Measurements from ENCODE around the gene KLHL22.
"Not testable (repeated sequence)": the region's sequence is repeated elsewhere in the genome, so short reads cannot be mapped to it uniquely, and the experiment has no call there.

The KLHL22 gene

DNA sequence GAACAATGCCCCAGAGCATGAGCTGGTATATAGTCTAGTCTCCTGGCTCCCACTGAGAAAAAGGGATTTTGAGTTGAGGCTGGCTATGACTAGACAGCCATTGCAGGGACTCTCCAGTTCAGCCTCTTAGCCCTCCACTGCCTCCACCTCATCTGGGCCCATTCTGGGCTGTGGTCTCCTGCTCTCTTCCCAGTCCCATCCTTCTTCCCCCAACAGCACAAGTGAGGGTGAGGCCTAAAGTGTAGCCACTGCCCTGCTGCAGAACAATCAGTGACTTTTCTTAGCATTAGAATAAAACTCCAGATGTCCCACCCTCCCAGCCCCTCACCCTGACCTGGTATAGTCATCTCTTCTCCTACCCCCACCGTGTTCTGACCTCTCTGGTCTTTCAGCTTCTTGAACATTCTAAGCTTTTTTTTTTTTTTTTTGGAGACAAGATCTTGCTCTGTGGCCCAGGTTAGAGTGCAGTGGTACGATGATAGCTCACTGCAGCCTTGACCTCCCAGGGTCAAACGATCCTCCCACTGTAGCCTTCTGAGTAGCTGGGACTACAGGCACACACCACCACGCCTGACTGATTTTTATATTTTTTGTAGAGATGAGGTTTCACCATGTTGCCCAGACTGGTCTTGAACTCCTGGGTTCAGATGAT, 16.1 kb upstream of the KLHL22 start:
- H3K4me1 ChIP-seq (ENCODE audit: control insufficient read depth, insufficient read depth, low read length), result peaks cover 17% of the 10 kb centered on the region
- no peak overlapping the region for H3K4me3 ChIP-seq (ENCODE audit: insufficient read depth, low read depth, low read length)
- H3K27me3 ChIP-seq (ENCODE audit: control insufficient read depth, insufficient read depth, low read length, poor library complexity, severe bottlenecking), result no peaks in the 10 kb centered on the region
- no peaks in the 10 kb centered on the region for H3K36me3 ChIP-seq (ENCODE audit: control insufficient read depth, insufficient read depth, low read length)
- WGBS, 2 experiments, result 92 to 93% methylated on average over 4 of the region's 4 CpGs
- no peak overlapping the region for H3K27ac ChIP-seq (ENCODE audit: insufficient read depth, low read depth, low read length, poor library complexity, severe bottlenecking)
- H3K9me3 ChIP-seq (ENCODE audit: control insufficient read depth, low read length), result no peaks in the 10 kb centered on the region

DNA sequence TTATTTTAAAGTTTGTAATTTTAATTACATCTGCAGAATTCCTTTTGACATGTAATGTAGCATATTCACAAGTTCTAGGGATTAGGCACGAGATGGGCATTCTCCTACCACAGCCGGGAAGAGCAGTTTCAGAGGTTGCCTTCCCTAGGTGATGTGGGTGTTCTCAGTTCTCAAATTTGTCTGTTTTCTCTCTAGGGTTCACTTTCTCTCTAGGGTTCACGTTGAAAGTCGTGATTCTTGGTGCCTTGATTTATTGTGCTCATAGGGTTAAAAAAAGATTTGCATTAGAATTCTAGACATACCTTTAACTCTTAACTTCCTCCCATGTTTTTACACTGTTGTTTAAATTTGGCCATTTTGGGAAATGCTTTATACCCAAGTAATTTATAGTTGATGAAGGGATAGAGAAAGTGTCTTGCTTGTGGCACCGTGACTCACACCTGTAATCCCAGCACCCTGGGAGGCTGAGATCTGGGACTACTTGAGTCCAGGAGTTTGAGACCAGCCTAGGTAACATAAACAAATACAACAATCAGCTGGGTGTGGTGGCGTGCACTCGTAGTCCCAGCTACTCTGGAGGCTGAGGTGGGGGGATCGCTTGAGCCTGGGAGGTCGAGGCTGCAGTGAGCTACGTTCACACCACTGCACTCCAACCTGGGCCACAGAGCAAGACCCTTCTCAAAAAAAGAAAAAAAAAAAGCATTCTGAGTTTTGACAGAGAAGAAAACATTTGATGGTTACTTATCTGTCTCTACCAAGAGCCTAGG, 15.4 kb upstream of the KLHL22 start:
- H3K36me3 ChIP-seq (ENCODE audit: control insufficient read depth, insufficient read depth, low read length), result no peaks in the 10 kb centered on the region
- H3K9me3 ChIP-seq (ENCODE audit: control insufficient read depth, low read length), result no peaks in the 10 kb centered on the region
- no peak overlapping the region for H3K27ac ChIP-seq (ENCODE audit: insufficient read depth, low read depth, low read length, poor library complexity, severe bottlenecking)
- no peak overlapping the region for H3K4me3 ChIP-seq (ENCODE audit: insufficient read depth, low read depth, low read length)
- 89 to 90% methylated on average over 8 to 10 of the region's 10 CpGs for WGBS, 2 experiments
- no peaks in the 10 kb centered on the region for H3K27me3 ChIP-seq (ENCODE audit: control insufficient read depth, insufficient read depth, low read length, poor library complexity, severe bottlenecking)
- H3K4me1 ChIP-seq (ENCODE audit: control insufficient read depth, insufficient read depth, low read length), result peaks cover 17% of the 10 kb centered on the region

DNA sequence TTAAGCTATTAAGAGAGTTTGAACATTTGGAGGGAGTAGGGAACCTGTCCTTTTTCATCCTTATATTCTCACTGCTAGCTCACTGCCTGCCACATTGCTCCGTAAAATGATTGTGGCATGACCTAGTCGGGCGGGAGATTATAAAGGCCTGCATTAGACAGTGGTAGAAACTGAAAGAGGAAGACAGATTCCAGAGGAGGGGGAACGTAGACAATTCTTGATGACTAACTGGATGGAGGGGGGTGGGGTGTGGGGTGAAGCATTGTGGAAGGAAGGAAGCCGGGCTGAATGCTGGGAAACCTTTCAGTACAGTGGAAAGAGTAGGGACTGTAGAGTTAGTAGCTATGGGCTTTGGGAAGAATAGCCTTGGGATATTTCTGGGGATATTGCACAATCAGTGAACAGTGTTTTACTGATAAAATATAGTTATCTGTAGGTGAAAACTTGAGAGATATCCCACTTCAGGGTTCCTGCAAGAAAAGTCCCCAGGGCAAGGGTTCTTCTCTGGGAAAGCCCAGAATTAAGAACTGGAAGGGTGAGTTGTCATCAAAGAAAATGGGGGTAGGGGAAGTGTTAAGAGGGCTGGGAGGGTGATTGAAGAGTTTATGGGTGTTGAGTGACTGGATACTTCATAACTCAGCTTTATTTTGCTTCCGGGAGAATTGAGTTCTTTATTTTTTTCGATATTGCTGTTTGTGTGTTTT, 13.9 kb upstream of the KLHL22 start:
- H3K9me3 ChIP-seq (ENCODE audit: control insufficient read depth, low read length), result no peaks in the 10 kb centered on the region
- H3K4me1 ChIP-seq (ENCODE audit: control insufficient read depth, insufficient read depth, low read length), result peaks cover 17% of the 10 kb centered on the region
- H3K4me3 ChIP-seq (ENCODE audit: insufficient read depth, low read depth, low read length), result peak overlapping the region; percentile 2
- H3K36me3 ChIP-seq (ENCODE audit: control insufficient read depth, insufficient read depth, low read length), result no peaks in the 10 kb centered on the region
- H3K27ac ChIP-seq (ENCODE audit: insufficient read depth, low read depth, low read length, poor library complexity, severe bottlenecking), result no peak overlapping the region
- H3K27me3 ChIP-seq (ENCODE audit: control insufficient read depth, insufficient read depth, low read length, poor library complexity, severe bottlenecking), result no peaks in the 10 kb centered on the region
- 75 to 80% methylated on average over 6 of the region's 7 CpGs for WGBS, 2 experiments

DNA sequence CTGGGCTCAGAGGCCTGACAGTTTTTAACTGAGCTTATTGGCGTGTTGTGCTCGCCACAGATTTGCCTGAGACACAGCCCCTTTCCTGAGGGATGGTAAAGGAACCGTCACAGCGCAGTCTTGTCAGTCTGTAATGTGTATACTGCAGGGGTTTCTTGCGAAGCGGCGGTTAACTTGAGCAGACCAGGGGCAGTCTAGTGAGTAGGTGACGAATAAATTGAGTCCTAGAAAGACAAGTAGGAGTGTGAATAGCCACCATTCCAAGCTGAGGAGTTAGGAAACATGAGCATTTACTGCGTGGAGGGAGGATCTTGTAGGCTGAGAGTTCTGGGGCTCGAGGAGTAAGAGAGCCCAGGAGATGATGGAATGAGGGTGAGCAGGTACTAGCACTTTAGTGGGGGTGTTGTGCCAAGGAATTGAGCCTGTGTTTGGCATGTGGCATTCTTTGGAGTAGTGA, 13.2 kb upstream of the KLHL22 start:
- H3K27ac ChIP-seq (ENCODE audit: insufficient read depth, low read depth, low read length, poor library complexity, severe bottlenecking), result no peak overlapping the region
- no peaks in the 10 kb centered on the region for H3K36me3 ChIP-seq (ENCODE audit: control insufficient read depth, insufficient read depth, low read length)
- WGBS, 2 experiments, result 65 to 70% methylated on average over 10 of the region's 10 CpGs
- H3K27me3 ChIP-seq (ENCODE audit: control insufficient read depth, insufficient read depth, low read length, poor library complexity, severe bottlenecking), result no peaks in the 10 kb centered on the region
- no peaks in the 10 kb centered on the region for H3K9me3 ChIP-seq (ENCODE audit: control insufficient read depth, low read length)
- peak overlapping the region; percentile 13 for H3K4me3 ChIP-seq (ENCODE audit: insufficient read depth, low read depth, low read length)
- H3K4me1 ChIP-seq (ENCODE audit: control insufficient read depth, insufficient read depth, low read length), result peaks cover 17% of the 10 kb centered on the region

DNA sequence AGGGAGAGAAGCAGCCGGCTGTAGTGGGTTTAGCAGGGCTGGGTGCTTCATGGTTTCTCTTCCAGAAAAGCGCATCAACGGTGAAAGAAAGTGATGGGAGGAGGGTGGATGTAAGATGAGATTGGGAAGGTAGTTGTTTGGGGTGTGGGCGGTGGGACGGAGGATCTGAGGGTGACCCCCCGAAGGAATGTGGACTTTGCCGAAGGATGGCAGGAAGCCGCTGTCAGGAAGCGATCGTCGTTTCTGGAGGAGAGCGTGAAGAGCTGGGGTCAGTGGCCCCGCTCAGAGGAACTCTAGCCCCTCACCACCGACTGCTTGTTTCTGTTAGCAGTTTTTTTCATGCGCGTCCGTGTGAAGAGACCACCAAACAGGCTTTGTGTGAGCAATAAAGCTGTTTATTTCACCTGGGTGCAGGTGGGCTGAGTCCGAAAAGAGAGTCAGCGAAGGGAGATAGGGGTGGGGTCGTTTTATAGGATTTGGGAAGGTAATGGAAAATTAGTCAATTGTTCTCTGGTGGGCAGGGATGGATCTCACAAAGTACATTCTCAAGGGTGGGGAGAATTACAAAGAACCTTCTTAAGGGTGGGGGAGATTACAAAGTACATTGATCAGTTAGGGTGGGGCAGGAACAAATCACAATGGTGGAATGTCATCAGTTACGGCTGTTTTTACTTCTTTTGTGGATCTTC, 12.6 kb upstream of the KLHL22 start:
- H3K9me3 ChIP-seq (ENCODE audit: control insufficient read depth, low read length); H3K27me3 ChIP-seq (ENCODE audit: control insufficient read depth, insufficient read depth, low read length, poor library complexity, severe bottlenecking); H3K36me3 ChIP-seq (ENCODE audit: control insufficient read depth, insufficient read depth, low read length): not testable (repeated sequence)
- WGBS, 2 experiments, result 6 to 9% methylated on average over 21 of the region's 21 CpGs
- peak overlapping the region; percentile 83 for H3K27ac ChIP-seq (ENCODE audit: insufficient read depth, low read depth, low read length, poor library complexity, severe bottlenecking)
- H3K4me1 ChIP-seq (ENCODE audit: control insufficient read depth, insufficient read depth, low read length), result peaks cover 17% of the 10 kb centered on the region
- peak overlapping the region; percentile 82 for H3K4me3 ChIP-seq (ENCODE audit: insufficient read depth, low read depth, low read length)

DNA sequence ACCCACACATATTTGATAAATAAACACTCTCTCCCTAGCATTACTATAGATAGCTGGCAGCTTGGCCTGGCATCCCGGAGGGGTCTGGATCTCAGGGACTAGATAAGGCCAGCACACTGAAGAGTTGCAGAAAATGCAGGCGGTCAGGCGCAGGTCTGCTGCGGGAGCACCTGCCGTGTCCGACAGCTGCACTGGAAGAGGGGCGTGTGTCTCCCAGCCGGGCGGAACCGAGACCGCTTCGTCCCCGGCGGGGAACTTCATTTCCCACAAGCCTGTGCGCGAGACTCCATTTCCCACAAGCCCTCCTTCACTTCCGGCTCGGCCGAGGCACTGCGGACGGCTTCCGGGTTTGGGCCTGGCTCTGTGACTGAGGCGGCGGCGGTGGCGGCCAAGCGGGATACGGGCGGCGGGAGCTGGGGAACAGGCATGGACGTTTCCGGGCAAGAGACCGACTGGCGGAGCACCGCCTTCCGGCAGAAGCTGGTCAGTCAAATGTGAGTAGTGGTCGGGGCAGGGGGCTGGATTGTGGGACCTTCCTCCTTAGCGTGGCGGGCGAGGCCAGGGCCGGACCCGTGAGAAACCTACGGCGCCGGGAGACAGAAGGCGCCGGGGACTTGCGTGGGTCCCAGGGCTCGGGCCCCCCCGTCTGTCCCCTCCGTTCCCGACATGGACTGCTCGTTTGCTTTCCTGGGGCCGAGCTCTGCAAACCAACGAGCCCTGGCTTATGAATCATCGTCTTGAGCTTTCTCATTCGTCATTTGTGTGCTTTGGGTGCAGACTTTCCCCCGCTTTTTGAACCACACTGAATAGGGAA, 11.9 kb upstream of the KLHL22 start, which contains the start of gene MED15:
MED15 (plus strand) TSS at position 358 of the 814 bp plus-strand sequence; CDS start at position 427, 69 bp downstream.
- no peaks in the 10 kb centered on the region for H3K9me3 ChIP-seq (ENCODE audit: control insufficient read depth, low read length)
- no peaks in the 10 kb centered on the region for H3K27me3 ChIP-seq (ENCODE audit: control insufficient read depth, insufficient read depth, low read length, poor library complexity, severe bottlenecking)
- WGBS, 2 experiments, result 1% methylated on average over 58 of the region's 58 CpGs
- H3K4me3 ChIP-seq (ENCODE audit: insufficient read depth, low read depth, low read length), result peak within 1 kb of the TSS; percentile 82
- H3K27ac ChIP-seq (ENCODE audit: insufficient read depth, low read depth, low read length, poor library complexity, severe bottlenecking), result peak within 1 kb of the TSS; percentile 83
- no peaks in the 10 kb centered on the region for H3K36me3 ChIP-seq (ENCODE audit: control insufficient read depth, insufficient read depth, low read length)
- H3K4me1 ChIP-seq (ENCODE audit: control insufficient read depth, insufficient read depth, low read length), result peaks cover 17% of the 10 kb centered on the region

DNA sequence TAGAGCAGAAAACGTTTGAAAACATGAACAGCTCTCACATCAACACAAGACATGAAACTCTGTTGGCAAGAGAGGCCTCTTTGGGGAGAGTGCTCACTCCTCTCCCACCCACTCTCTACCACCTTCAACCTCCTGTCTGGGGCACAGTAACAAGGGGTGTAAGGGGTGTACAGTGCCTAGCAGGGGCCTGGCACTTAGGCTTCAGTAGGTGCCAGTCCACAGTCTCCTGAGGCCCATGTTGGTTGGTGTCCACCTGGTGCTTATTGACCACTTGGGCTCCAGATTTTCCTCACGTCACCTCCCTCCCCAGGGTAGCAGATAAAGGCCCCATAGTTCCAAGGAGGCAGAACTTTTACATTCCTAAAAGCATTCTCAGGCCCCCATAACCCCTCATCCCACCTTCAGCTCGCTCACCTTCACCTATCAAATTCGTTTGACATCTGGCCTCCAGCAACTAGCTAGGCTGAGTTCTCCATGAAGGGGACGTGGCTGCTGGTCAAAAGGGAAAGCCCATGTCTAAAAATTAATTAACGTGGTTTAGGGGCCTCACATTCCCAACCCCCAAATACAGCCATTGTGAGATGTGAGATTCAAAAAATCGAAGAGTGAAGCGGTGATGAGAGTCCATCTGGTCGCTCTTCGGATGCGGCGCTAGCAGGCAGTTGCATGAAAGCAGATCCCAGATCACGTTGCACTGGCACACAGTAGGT, 11.1 kb upstream of the KLHL22 start:
- Histone ChIP-seq H3K9me3 (ENCODE audit: control insufficient read depth, low read length) (no peaks in the 10 kb centered on the region), H3K27me3 (ENCODE audit: control insufficient read depth, insufficient read depth, low read length, poor library complexity, severe bottlenecking) (no peaks in the 10 kb centered on the region), H3K4me1 (ENCODE audit: control insufficient read depth, insufficient read depth, low read length) (peaks cover 17% of the 10 kb centered on the region), H3K4me3 (ENCODE audit: insufficient read depth, low read depth, low read length) (peak overlapping the region; percentile 82), H3K36me3 (ENCODE audit: control insufficient read depth, insufficient read depth, low read length) (no peaks in the 10 kb centered on the region), H3K27ac (ENCODE audit: insufficient read depth, low read depth, low read length, poor library complexity, severe bottlenecking) (no peak overlapping the region)
- WGBS, 2 experiments, result 78 to 83% methylated on average over 13 of the region's 13 CpGs

DNA sequence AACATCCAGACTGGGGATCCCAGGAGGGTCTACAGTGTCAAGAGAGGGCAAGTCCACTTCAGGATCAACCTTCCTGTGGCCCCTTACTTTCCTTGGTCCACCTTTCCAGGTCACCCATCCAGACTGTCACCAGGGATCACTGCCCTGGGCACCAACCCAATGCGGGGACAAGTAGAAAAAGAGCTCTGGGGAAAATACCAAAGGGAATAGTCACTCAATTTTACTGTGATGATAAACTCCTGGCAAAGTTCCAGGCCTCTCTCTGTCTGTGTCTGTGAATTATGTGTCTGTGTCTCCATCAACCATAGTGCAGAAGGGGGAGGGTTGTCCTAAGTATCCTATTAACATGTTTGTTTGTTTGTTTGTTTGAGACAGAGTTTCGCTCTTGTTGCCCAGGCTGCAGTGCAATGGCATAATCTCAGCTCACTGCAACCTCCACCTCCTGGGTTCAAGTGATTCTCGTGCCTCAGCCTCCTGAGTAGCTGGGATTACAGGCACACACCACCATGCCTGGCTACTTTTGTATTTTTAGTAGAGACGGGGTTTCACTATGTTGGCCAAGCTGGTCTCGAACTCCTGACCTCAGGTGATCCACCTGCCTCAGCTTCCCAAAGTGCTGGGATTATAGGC, 8.8 kb upstream of the KLHL22 start:
- H3K4me1 ChIP-seq (ENCODE audit: control insufficient read depth, insufficient read depth, low read length); H3K9me3 ChIP-seq (ENCODE audit: control insufficient read depth, low read length); H3K4me3 ChIP-seq (ENCODE audit: insufficient read depth, low read depth, low read length); H3K27ac ChIP-seq (ENCODE audit: insufficient read depth, low read depth, low read length, poor library complexity, severe bottlenecking); H3K27me3 ChIP-seq (ENCODE audit: control insufficient read depth, insufficient read depth, low read length, poor library complexity, severe bottlenecking); H3K36me3 ChIP-seq (ENCODE audit: control insufficient read depth, insufficient read depth, low read length): not testable (repeated sequence)
- WGBS, 2 experiments, result 81 to 94% methylated on average over 5 of the region's 5 CpGs

DNA sequence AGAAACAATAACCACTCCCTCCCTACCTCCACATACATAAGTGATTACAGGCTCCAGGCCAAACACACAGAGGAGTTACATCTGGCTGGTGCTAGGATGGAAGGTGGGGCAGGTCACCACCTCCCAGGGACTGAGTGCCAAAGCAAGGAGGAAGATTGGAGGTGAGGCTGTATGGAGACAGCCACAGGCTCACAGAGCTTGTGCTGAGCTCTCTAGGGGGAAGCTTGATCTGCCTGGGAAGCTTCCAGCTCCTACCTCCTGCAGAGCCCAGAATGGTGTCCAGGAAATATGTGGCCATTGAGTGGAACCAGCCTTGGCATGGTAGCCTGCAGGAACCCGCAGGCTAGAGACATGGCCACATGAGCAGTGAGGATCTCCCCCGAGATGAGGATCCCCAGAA, 8.2 kb upstream of the KLHL22 start:
- no peaks in the 10 kb centered on the region for H3K27me3 ChIP-seq (ENCODE audit: control insufficient read depth, insufficient read depth, low read length, poor library complexity, severe bottlenecking)
- no peaks in the 10 kb centered on the region for H3K9me3 ChIP-seq (ENCODE audit: control insufficient read depth, low read length)
- no peak overlapping the region for H3K27ac ChIP-seq (ENCODE audit: insufficient read depth, low read depth, low read length, poor library complexity, severe bottlenecking)
- peaks cover 3% of the 10 kb centered on the region for H3K36me3 ChIP-seq (ENCODE audit: control insufficient read depth, insufficient read depth, low read length)
- peaks cover 3% of the 10 kb centered on the region for H3K4me1 ChIP-seq (ENCODE audit: control insufficient read depth, insufficient read depth, low read length)
- H3K4me3 ChIP-seq (ENCODE audit: insufficient read depth, low read depth, low read length), result no peak overlapping the region
- WGBS, 2 experiments, result 86 to 87% methylated on average over 2 of the region's 2 CpGs

All from ectodermal cell (in vitro differentiated cells).